ENCODE data around the gene FLNC.

- TF ChIP-seq YY1 (IDR thresholded peaks at IDR 0.05; ENCODE audit: low read depth): no peak
- TF ChIP-seq POLR2AphosphoS5 (IDR thresholded peaks at IDR 0.05; ENCODE audit: low read depth, low read length): no peak
- no peak for TF ChIP-seq JUND (IDR thresholded peaks at IDR 0.05)
- TF ChIP-seq SIN3A (IDR thresholded peaks at IDR 0.05; ENCODE audit: borderline replicate concordance, low read depth, low read length): no peak
These were observed 63.3 kb downstream of the FLNC start for GRCh38 chr7:128893251-128894100.

Measured in SK-N-SH (cell line).